Colon (tissue), 2 donors: ENCODE results near the gene GPR153.

Experiments
- FAIRE-seq: peaks from 2 replicates; lab custom pipeline; 2012; peaks lifted over from hg19 to GRCh38; lab: Jason Lieb, UNC
- donor health status: control.
- donor health status: control.

Gene GPR153

GRCh38 chr1:6199298-6200187, 61.4 kb downstream of the GPR153 start, which contains the start of gene RPL22:
TSS of gene RPL22 (minus strand) at chr1:6199595. CDS start at chr1:6199573, 22 bp downstream.
- peak; percentile 75 for FAIRE-seq

- FAIRE-seq = no peak
Observed at GRCh38 chr1:6198646-6199297, 62.1 kb downstream of the GPR153 start.

- no peak for FAIRE-seq
Observed at GRCh38 chr1:6197746-6198427, 63.0 kb downstream of the GPR153 start.
